ENCODE measurements around the gene PIGQ.

The PIGQ gene

DNA sequence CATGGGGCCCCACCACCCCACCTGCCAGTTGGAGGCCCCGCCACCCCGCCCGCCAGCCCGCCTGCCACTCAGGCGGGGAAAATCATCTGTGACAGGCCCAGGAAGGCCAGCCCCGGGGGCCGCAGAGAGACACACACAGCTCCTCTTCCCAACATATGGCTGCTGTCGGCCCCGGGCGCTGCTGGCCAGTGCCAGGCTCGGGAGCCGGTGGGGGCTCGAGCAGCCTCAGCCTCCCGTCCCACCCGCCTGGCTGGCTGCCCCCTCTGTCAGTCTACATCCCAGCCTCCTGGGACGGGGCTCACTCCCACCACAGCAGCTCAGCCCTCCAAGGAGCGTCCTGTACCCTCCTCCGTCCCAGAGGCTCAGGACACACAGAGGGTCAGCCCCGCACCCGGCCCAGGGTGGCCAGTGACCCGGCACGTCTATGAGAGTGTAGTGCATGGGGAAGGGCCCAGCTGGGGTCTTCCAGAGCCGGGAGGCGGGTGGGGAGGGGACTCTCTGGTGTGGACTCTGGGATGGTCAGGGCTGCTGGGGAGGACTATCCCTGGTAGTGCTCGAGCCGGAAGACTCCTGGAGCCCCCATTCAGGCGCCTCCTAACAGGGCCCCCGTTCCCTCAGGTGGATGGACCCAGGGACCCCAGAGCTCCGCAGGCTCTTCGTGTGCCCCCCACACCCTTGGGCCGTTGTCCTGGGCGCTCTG, 13.1 kb upstream of the PIGQ start:
- DNase-seq: no peak

DNA sequence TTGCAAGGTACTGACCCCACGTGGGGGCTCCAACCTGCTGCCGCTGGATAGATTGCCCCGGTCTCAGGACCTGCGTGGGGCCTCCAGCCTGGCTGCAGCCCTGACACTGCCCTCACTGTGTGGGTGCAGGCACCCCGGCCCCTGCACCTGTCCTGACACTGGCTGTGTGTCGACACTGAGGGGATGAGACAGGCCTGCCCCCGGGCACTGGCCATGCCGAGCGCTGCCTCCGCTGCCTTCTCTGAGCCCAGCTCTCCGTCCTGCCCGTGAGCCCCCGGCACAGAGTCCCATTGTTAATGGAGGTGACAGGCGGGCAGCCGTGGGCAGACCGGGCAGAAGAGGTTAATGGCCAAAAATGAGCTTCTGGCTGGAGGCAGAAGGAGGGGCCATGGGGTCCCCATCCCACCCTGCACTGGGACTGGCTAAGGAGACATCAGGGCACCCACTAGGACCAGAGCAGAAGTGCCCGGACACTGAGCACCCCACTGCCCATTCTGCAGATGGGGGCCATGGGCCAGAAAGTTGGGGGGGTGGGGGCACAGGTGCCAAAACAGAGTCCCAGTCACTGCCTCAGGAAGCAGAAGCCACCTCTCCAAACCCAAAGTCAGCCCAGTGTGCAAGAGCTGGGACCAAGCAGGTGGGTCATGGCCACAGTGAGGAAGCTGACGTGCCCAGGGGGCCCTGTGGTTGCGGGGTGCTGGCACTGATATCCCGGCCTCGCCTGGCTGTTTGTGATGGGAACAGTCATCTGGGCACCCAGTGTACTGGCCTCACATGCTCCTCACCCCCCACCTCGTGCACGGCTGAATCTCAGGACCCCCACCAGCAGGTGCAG, 12.1 kb upstream of the PIGQ start:
- DNase-seq: no peak

GRCh38 chr16:558298-559020, 11.3 kb upstream of the PIGQ start:
- DNase-seq: no peak

DNA sequence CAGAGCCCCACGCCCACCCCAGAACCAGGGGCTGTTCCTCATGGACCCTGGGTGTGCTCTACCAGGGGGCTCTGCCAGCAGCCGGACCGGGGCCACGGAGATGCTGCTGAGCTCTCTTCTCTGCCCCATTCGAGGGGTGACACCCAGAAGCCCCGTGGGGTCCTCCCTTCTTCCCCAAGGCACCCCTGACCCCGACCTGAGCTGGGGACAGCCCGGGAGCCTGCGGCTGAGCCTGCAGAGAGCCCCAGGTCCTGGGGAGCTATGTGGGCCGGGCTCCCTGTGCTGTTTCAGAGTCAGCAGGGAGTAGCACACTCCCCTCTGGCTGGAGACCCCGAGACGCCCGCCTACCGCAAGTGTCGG, 10.8 kb upstream of the PIGQ start:
- no peak for DNase-seq

DNA sequence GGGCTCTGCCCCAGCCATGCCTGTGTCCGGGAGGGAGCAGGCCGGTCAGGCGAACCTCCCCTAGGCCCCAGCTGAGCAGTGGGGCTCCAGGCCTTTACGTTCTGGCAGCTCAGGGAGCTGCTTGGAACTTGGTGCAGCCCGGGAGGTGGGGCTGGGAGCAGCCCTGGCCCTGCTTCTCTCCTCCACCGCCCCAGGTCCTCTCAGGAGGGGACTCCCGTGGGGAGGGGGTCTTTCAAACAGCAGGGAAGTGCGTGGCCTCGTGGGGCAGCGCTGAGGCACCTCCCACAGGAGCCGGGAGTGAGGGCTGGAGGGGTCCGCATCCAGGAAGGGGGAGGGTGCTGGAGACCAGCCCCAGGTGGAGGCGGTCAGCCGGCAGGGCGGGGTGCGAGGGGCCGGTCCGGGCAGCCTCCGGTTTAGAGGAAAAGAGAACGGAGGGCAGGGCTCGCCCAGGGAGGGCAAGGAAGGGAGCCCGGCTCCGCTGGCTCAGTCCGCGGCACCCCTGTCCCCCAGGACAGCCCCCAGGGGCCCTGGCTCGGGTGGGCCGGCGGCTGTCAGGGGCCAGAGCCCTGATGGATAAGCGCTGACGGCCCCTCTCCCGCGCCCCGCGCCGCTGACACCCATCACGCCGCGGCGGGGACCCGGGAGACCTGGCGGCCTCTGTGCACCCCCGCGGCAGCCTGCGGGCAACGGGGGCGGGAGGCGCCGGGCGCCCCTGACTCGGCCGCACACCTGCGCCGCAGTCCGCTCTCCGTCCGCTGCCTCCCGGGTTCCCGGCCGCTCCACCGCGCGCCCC, 10.2 kb upstream of the PIGQ start:
- DNase-seq: no peak

DNA sequence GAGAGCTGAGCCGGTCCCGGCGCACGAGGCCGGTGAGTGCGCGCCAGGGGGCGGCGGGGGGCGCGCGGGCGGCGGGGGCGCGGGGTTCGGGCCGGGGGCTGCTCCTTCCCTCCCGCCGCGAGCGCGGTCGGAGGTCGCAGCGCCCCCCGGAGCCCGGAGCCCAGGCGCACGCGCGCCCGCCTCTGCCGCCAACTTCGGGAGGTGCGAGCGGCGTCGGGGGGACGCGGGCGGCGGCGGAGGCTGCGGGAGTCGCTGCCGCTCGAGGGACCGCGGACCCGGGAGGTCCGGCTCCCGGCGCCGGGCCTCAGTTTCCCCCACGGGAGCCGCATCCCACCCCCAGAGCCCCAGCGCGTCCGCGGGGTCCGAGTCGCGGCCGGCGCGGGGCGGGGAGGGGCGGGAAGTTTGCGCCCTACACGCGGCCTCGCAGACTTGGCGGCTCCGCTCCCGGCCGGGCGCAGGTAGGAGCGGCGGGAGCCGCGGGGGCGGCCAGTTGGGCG, 9.5 kb upstream of the PIGQ start, which contains the start of gene PRR35:
Gene PRR35, plus strand, starts transcription at position 191 of the 497 bp plus-strand sequence. CDS start 2,901 bp downstream, outside the sequence.
- DNase-seq: no peak

GRCh38 chr16:560701-561412, 8.9 kb upstream of the PIGQ start:
- DNase-seq: no peak

DNA sequence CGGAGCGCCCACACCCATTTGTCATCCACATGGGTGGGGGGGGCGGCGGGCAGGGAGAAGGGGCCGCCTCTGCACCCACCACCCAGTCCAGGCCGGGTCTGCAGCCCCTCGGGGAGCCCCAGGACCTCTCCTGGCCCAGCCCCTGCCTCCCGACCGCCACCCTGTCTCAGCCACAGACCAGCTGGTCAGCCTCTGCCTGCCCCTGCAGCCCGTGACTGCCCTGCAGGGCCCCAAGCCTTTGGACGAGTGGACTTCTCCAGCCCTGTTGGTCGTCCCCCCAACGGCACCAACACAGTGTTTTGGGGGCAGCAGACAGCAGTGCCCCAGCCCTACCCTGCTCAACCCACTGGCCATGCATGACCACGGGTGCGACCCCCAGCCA, 8.4 kb upstream of the PIGQ start:
- no peak for DNase-seq

- DNase-seq: no peak
These were observed 7.5 kb upstream of the PIGQ start for GRCh38 chr16:561957-562938.

DNA sequence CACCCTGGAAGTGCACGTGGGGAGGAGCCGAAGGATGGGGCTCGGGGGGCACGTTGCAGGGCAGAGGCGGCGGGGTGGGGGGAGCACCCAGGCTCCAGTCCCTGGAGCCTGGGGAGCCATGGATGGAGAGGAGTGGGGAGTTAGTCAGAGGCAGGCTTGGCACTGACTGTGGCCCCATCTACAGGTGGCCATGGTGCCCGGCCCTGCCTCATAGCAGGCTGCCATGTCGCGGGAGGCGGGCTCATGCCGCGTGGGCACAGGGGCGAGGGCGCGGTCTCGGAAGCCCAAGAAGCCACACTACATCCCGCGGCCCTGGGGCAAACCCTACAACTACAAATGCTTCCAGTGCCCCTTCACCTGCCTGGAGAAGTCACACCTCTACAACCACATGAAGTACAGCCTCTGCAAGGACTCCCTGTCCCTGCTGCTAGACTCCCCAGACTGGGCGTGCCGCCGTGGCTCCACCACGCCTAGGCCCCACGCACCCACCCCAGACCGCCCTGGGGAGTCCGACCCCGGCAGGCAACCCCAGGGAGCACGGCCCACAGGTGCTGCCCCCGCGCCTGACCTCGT, 6.6 kb upstream of the PIGQ start:
- DNase-seq: no peak

DNA sequence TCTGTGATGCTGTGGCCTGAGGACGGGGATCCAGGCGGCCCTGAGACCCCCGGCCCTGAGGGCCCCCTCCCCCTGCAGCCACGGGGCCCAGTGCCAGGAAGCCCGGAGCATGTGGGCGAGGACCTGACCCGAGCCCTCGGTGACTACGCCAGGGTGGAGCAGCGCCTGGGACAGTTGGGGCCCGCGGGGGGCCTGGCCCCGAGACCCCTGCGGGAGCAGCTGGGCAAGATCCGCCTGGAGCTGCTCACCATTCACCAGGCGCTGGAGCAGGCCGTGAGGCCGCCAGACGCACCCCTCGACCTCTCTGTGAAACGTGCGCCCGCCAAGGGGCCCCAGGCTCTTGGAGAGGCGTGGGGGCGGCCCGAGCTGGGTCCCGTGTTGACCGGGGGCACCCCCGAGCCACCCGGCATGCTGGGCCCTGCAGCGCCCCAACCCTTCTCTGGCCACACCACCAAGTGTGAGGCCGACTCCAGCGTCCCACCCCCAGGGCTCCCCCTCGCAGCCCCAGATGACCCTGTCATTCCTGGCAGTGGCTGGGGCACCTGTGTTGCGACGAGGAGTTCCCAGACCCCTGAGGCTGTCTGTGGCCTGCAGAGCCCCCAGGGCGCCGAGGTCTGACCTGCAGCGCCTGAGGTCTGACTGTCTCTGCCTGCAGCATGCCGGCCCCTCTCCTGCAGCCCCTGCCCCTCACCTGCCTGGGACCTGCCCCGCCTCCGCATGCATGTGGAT, 4.9 kb upstream of the PIGQ start:
- no peak for DNase-seq

DNA sequence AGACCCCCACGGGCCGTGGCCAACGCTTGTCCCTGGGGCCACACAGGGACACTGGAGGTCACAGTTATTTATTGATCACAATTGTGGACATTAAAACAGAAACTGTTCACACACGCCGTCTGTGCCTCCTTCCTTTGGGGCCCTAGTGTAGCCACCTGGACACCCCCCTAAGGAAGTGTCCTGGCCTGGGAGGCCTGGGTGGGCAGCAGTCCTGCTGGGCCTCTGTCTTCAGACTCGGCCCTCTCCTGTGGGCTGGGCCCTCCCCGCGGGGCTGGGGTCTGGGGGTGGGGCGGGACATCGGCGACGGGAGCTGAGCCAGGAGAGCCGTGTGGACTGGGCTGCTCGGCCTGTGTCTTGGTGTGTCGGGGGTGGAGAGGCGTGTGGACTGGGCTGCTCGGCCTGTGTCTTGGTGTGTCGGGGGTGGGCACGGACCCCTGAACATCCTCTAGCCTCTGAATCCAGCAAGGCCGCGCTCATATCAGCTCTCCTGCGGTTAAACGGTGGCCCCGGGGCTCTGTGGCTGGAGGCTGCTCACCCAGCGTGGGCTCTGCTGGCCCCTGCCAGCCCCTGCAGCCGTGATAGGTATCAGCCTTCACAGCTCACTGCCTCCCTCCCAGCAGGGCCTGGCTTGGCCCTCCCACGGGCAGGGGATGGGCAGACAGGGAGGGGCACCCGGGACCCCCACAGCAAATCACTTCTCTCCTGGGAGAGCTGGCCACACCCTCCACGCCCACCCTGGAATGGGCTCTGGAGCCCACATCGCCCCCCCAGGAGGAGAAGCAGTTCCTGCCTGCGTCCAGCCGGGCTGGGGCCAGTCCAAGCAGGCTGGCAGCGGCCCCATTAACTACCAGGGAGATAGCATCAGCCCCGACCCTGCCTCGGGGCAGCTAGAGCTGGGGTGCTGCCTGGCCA, 4.1 kb upstream of the PIGQ start:
- DNase-seq: no peak

DNA sequence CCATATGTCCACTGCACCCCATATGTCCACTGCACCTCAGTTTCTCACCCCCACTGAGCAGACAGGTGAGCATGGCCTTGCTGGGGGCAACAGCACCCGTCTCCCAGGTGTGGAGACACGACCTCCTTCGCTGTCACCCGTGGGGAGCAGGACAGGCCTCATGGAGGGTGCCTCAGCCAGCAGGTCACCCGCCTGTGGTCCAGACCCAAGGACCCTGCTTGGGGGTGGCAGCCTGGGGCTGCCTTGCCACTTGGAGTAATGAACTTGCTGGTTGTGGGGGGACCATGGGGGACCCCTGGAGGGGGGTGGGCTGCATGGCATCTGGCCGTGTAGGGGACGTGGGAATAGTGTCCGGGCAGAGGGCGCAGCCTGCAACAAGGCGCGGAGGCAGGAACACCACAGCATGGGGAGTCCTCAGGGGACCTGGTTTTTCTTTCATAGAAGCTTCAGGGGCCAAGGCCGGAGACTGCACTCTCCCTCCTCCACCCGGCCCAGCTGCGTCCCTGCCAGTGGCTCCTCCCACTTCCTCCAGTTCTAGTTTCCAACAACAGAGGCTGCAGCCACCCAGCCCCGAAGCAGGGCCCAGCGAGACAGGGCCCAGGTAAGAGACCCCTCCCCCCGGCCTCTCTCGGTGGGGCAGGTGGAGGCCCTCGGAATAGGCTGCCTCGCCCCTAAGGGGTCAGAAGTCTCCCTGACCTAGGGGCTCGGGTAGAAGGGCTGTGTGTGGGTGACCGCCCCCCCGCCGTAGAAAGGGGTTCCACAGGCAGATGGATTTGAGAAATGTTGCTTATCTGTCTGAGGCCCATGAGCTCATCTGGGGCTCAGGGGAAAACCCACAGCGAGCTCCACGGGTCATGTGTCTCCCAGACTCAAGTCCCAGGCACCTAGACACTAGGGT, 3.0 kb upstream of the PIGQ start, which contains the start of gene NHLRC4:
Gene NHLRC4, plus strand, starts transcription at position 531 of the 898 bp plus-strand sequence. CDS start 1,043 bp downstream, outside the sequence.
- no peak for DNase-seq

DNA sequence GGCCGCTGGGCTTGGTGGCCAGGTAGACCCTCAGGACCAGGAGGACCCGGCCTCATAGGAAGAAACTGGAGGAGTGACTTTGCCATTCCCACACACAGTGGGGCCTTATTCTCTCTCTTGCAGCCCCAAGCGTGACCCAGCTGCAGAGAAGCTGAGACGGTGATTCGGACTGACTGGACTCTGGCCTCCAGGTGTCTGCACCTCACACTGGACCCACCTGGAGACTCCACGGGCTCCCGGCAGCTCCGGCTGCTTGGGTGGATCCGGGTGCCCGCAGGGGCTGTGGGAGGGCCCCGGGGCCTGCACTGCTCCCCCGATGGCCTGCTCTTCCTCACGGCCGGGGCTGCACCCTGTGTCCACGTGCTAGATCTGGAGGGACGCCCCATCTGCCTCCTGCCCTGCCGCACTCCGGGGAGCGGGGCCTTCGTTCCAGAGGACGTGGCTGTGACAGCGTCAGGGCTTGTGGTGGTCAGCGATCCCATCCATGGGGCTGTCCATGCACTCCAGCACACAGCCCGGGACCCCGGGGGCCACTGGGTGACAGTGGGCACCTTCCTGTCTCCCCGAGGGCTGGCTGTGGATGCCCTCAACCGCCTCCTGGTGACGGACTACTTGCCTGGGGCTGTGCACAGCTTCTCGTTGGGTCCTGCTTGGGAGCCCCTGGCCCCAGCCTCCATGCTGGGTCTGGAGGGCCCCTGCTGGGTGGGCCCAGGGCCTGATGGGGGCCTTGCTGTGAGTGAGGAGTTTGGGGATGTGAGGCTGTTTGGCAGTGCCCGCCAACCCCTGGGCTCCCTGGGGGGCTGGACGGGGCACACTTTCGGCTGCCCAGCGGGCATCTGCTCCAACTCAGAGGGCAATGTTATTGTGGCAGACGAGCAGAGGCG, 2.2 kb upstream of the PIGQ start:
- DNase-seq: no peak

GRCh38 chr16:568401-569258, 1.1 kb upstream of the PIGQ start:
- DNase-seq: no peak
